Naive thymus-derived CD4-positive, alpha-beta T cell (primary cell): ENCODE measurements around the gene ACOX3. TPM values are rescaled to one million over a fixed set of nuclear protein-coding genes. Genes with fewer than 3 reads are reported as not detected.

ENCODE experiments used
- ATAC-seq: fragments of 150-1000 bp; cut with Tn5 transposase; 2 replicates; pipeline ENCODE4 v1.10.0; 2021; ENCODE audit warnings: mild to moderate bottlenecking, moderate library complexity
- CTCF ChIA-PET: fragments of 350-600 bp; sonication (Branson Sonifier 250); formaldehyde crosslinking; loops from one replicate; lab custom pipeline; 2021; ENCODE audit warnings: antibody characterized with exemption; lab: Charles Lee
- POLR2A ChIA-PET: fragments of 350-600 bp; sonication (Branson Sonifier 250); formaldehyde crosslinking; loops from one replicate; lab custom pipeline; 2021; ENCODE audit warnings: antibody characterized with exemption, inconsistent platforms; lab: Charles Lee
- DNase-seq, 9 donors: peaks; one replicate each; pipeline versions ENCODE4 v3.0.0 to v3.0.0-alpha.2; 2020 to 2022; ENCODE audit warnings: mixed read lengths in 1 of 9
- H3K27ac ChIP-seq: one replicate; pipeline ENCODE4 v1.7.0; 2013; ENCODE audit warnings: mild to moderate bottlenecking, low read depth, low read length, moderate library complexity
- H3K27me3 ChIP-seq, 2 donors: one replicate each; pipeline ENCODE4 v1.7.0; 2013; ENCODE audit warnings: low read length in 2 of 2, mild to moderate bottlenecking in 2 of 2, moderate library complexity in 2 of 2; ENCODE audit not compliant: control insufficient read depth in 2 of 2, insufficient read depth in 2 of 2
- H3K36me3 ChIP-seq, 3 experiments: 1 replicate in 2 of 3; 2 replicates in 1 of 3; pipeline ENCODE4 v1.7.0; 2013; ENCODE audit warnings: low read length in 3 of 3, mild to moderate bottlenecking in 3 of 3, moderate library complexity in 1 of 3; ENCODE audit not compliant: insufficient read depth in 3 of 3, control insufficient read depth in 2 of 3
- H3K4me1 ChIP-seq, 2 donors: one replicate each; pipeline ENCODE4 v1.7.0; 2013; ENCODE audit warnings: low read length in 2 of 2, mild to moderate bottlenecking in 2 of 2, moderate library complexity in 1 of 2; ENCODE audit not compliant: control insufficient read depth in 2 of 2, insufficient read depth in 2 of 2
- H3K4me3 ChIP-seq: 2 replicates; pipeline ENCODE4 v1.7.0; 2013; ENCODE audit warnings: mild to moderate bottlenecking, low read length
- H3K9me3 ChIP-seq, 3 experiments: 1 replicate in 2 of 3; 2 replicates in 1 of 3; pipeline ENCODE4 v1.7.0; 2013; ENCODE audit warnings: low read length in 3 of 3; ENCODE audit not compliant: control insufficient read depth in 2 of 3
- H3K27ac Mint-ChIP-seq, 9 donors: one replicate each; pipeline ENCODE4 v1.8.0; 2020 to 2022; ENCODE audit warnings: mixed read lengths in 9 of 9, mild to moderate bottlenecking in 8 of 9, moderate library complexity in 5 of 9, inconsistent platforms in 2 of 9
- H3K27me3 Mint-ChIP-seq, 5 donors: one replicate each; pipeline ENCODE4 v1.8.0; 2021 to 2022; ENCODE audit warnings: mixed read lengths in 5 of 5, mild to moderate bottlenecking in 1 of 5
- H3K36me3 Mint-ChIP-seq, 5 donors: one replicate each; pipeline ENCODE4 v1.8.0; 2020 to 2022; ENCODE audit warnings: mixed read lengths in 5 of 5, mild to moderate bottlenecking in 3 of 5, inconsistent platforms in 1 of 5
- H3K4me1 Mint-ChIP-seq, 7 donors: one replicate each; pipeline ENCODE4 v1.8.0; 2020 to 2022; ENCODE audit warnings: mixed read lengths in 7 of 7, mild to moderate bottlenecking in 3 of 7, inconsistent platforms in 1 of 7
- H3K4me3 Mint-ChIP-seq, 10 donors: one replicate each; pipeline ENCODE4 v1.8.0; 2020 to 2022; ENCODE audit warnings: mild to moderate bottlenecking in 10 of 10, mixed read lengths in 10 of 10, moderate library complexity in 6 of 10, inconsistent platforms in 2 of 10
- H3K9me3 Mint-ChIP-seq, 11 donors: one replicate each; pipeline ENCODE4 v1.8.0; 2020 to 2022; ENCODE audit warnings: mixed read lengths in 11 of 11, mild to moderate bottlenecking in 4 of 11, inconsistent platforms in 1 of 11, moderate library complexity in 1 of 11
- intact Hi-C, 2 donors: fragments of 100-400 bp; cut with micrococcal nuclease; formaldehyde crosslinking; loops; one replicate each; pipeline ENCODE4 v1.15.1; 2023
- polyA plus RNA-seq, 2 donors: library from polyadenylated mRNA; unstranded; fragments of 300-500 nt; fragmentation: Illumina TruSeq; gene quantifications; one replicate each; pipeline ENCODE4 v1.2.3, GENCODE V29; 2021
- total RNA-seq, 6 experiments: library from RNA in 5 of 6; stranded (reverse) in 5 of 6; gene quantifications; 1 replicate in 5 of 6; 2 replicates in 1 of 6; pipeline ENCODE4 v1.2.3 and lab custom pipeline; 2021 to 2026

ACOX3 gene
- total and polyA plus RNA-seq, 7 experiments from 2014 or later = 10.9 to 20.5 (median 16.1) TPM

GRCh38 chr4:8437281-8437680 lies 3.2 kb downstream of the ACOX3 start:
- ChIA-PET POLR2A (no interaction called here), CTCF (no interaction called here)
- DNase-seq = no peak
- peak overlapping the region in 5 of 10 donors; percentile 28 to 55 (median 39) for H3K4me3 Mint-ChIP-seq
- H3K4me1 Mint-ChIP-seq = peaks cover 49 to 80% (median 78%) of the 10 kb centered on the region in 7 donors
- no peaks in the 10 kb centered on the region for H3K9me3 ChIP-seq
- H3K27ac ChIP-seq = no peak overlapping the region
- no peak overlapping the region for H3K4me3 ChIP-seq
- peaks cover 0 to 9% (median 0%) of the 10 kb centered on the region in 11 donors for H3K9me3 Mint-ChIP-seq
- peaks cover 0 to 2% (median 0%) of the 10 kb centered on the region in 5 donors for H3K27me3 Mint-ChIP-seq
- H3K27me3 ChIP-seq = no peaks in the 10 kb centered on the region
- ATAC-seq = no peak
- H3K4me1 ChIP-seq = peaks cover 31 to 32% of the 10 kb centered on the region in 2 donors
- peak overlapping the region in 5 of 9 donors; percentile 41 to 89 (median 76) for H3K27ac Mint-ChIP-seq
- intact Hi-C loops = no loop called here
- peaks cover 0 to 10% (median 8%) of the 10 kb centered on the region in 5 donors for H3K36me3 Mint-ChIP-seq
- peaks cover 0 to 7% (median 0%) of the 10 kb centered on the region in 3 experiments for H3K36me3 ChIP-seq

- intact Hi-C loops = loop anchor here in 1 of 2 donors (1.0 kb wide), 1 partner anchor 7 kb away; no protein-coding TSS in a partner anchor
- Histone ChIP-seq H3K27me3 (no peaks in the 10 kb centered on the region), H3K9me3 (no peaks in the 10 kb centered on the region), H3K4me3 (peak overlapping the region; percentile 64), H3K4me1 (peaks cover 22 to 23% of the 10 kb centered on the region in 2 donors), H3K27ac (peak overlapping the region; percentile 79), H3K36me3 (peaks cover 0 to 1% (median 0%) of the 10 kb centered on the region in 3 experiments)
- CTCF ChIA-PET = no interaction called here
- H3K9me3 Mint-ChIP-seq = peaks cover 0 to 9% (median 0%) of the 10 kb centered on the region in 11 donors
- peaks cover 0 to 10% (median 8%) of the 10 kb centered on the region in 5 donors for H3K36me3 Mint-ChIP-seq
- ATAC-seq (peak; percentile 43), DNase-seq (peak in 8 of 9 donors; percentile 12 to 40 (median 21))
- H3K4me1 Mint-ChIP-seq = peaks cover 40 to 69% (median 65%) of the 10 kb centered on the region in 7 donors
- H3K4me3 Mint-ChIP-seq = peak overlapping the region; percentile 71 to 88 (median 83)
- POLR2A ChIA-PET = no interaction called here
- H3K27me3 Mint-ChIP-seq = peaks cover 0 to 2% (median 0%) of the 10 kb centered on the region in 5 donors
- H3K27ac Mint-ChIP-seq = peak overlapping the region; percentile 65 to 95 (median 88)
Observed at GRCh38 chr4:8435656-8436121, 4.8 kb downstream of the ACOX3 start.

GRCh38 chr4:8434251-8435073 lies 6.1 kb downstream of the ACOX3 start:
- peaks cover 33 to 62% (median 58%) of the 10 kb centered on the region in 7 donors for H3K4me1 Mint-ChIP-seq
- peaks cover 0 to 9% (median 2%) of the 10 kb centered on the region in 5 donors for H3K36me3 Mint-ChIP-seq
- intact Hi-C loops = no loop called here

GRCh38 chr4:8433136-8433535 lies 7.4 kb downstream of the ACOX3 start:
- H3K27me3 Mint-ChIP-seq = no peaks in the 10 kb centered on the region
- intact Hi-C loops = no loop called here
- H3K4me1 Mint-ChIP-seq = peaks cover 31 to 60% (median 53%) of the 10 kb centered on the region in 7 donors
- H3K27me3 ChIP-seq = no peaks in the 10 kb centered on the region
- no peak overlapping the region for H3K4me3 ChIP-seq
- ChIA-PET POLR2A (no interaction called here), CTCF (no interaction called here)
- ATAC-seq (no peak), DNase-seq (no peak)
- H3K36me3 Mint-ChIP-seq = peaks cover 0 to 8% (median 2%) of the 10 kb centered on the region in 5 donors
- peaks cover 0 to 5% (median 0%) of the 10 kb centered on the region in 11 donors for H3K9me3 Mint-ChIP-seq
- H3K4me3 Mint-ChIP-seq = no peak overlapping the region
- H3K4me1 ChIP-seq = peaks cover 10 to 18% of the 10 kb centered on the region in 2 donors
- H3K36me3 ChIP-seq = peaks cover 0 to 2% (median 0%) of the 10 kb centered on the region in 3 experiments
- H3K27ac ChIP-seq = no peak overlapping the region
- H3K9me3 ChIP-seq = no peaks in the 10 kb centered on the region
- peak overlapping the region in 3 of 9 donors; percentile 1 to 25 (median 17) for H3K27ac Mint-ChIP-seq

More at GRCh38 chr4:8434251-8435073, 6.1 kb downstream of the ACOX3 start:
- ATAC-seq (no peak), DNase-seq (no peak)
- H3K9me3 ChIP-seq = no peaks in the 10 kb centered on the region
- Mint-ChIP-seq H3K27ac (peak overlapping the region in 7 of 9 donors; percentile 73 to 95 (median 88)), H3K9me3 (peaks cover 0 to 5% (median 0%) of the 10 kb centered on the region in 11 donors), H3K27me3 (no peaks in the 10 kb centered on the region), H3K4me3 (peak overlapping the region in 9 of 10 donors; percentile 10 to 88 (median 83))
- no peaks in the 10 kb centered on the region for H3K36me3 ChIP-seq
- ChIA-PET CTCF (no interaction called here), POLR2A (no interaction called here)
- H3K4me3 ChIP-seq = no peak overlapping the region
- peak overlapping the region; percentile 79 for H3K27ac ChIP-seq
- H3K27me3 ChIP-seq = no peaks in the 10 kb centered on the region
- H3K4me1 ChIP-seq = peaks cover 16% of the 10 kb centered on the region in 2 donors

- Mint-ChIP-seq H3K27ac (peak overlapping the region in 1 of 9 donors; percentile 26), H3K36me3 (peaks cover 0 to 8% (median 2%) of the 10 kb centered on the region in 5 donors), H3K4me1 (peaks cover 21 to 58% (median 55%) of the 10 kb centered on the region in 7 donors), H3K9me3 (peaks cover 0 to 2% (median 0%) of the 10 kb centered on the region in 11 donors), H3K4me3 (peak overlapping the region in 2 of 10 donors; percentile 6 to 59), H3K27me3 (no peaks in the 10 kb centered on the region)
- H3K9me3 ChIP-seq = no peaks in the 10 kb centered on the region
- intact Hi-C loops = no loop called here
- H3K4me1 ChIP-seq = peaks cover 20 to 27% of the 10 kb centered on the region in 2 donors
- DNase-seq = no peak
- peaks cover 0 to 6% (median 0%) of the 10 kb centered on the region in 3 experiments for H3K36me3 ChIP-seq
- ChIA-PET POLR2A (interaction anchor here (0.7 kb wide), 1 partner anchor 9 kb away, joined by 3 read pairs; no protein-coding TSS in a partner anchor), CTCF (no interaction called here)
- H3K4me3 ChIP-seq = no peak overlapping the region
- no peak for ATAC-seq
- no peaks in the 10 kb centered on the region for H3K27me3 ChIP-seq
- H3K27ac ChIP-seq = no peak overlapping the region
Observed at GRCh38 chr4:8431553-8431952, 9.0 kb downstream of the ACOX3 start.
